OCI-LY3 (cell line): Measurements from ENCODE around the gene SPRY4.

ENCODE experiments used
- EZH2phosphoT487 ChIP-seq: fragments of 200-600 bp; shearing (Covaris generic); IDR thresholded peaks from 2 replicates; pipeline ENCODE4 v1.6.1; 2018; ENCODE audit warnings: antibody characterized with exemption, mixed run types, low read depth
- TF ChIP-seq, protein P1 (sequence below): fragments of 200-600, 300-600 bp; sonication (generic); IDR thresholded peaks from 2 replicates; pipeline ENCODE4 v1.5.1; 2014; ENCODE audit warnings: antibody characterized with exemption, low read length, low read depth

DNA sequence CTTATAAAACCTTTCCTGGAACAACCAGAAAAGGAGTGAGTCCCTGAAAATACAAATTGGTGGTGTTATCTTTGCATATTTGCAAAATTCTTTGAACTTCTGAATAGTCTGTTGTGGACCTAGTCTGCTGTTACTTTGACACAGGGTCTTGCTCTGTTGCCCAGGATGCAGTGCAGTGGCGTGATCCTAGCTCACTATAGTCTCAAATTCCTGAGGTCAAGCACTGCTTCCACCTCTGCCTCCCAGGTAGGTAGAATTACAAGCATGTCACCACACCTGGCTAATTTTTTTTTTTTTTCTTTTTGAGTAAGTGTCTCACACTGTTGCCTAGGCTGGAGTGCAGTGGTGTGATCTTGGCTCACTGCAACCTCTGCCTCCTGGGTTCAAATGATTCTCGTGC is 43.7 kb upstream of the SPRY4 start:
- TF ChIP-seq, protein P1, sequence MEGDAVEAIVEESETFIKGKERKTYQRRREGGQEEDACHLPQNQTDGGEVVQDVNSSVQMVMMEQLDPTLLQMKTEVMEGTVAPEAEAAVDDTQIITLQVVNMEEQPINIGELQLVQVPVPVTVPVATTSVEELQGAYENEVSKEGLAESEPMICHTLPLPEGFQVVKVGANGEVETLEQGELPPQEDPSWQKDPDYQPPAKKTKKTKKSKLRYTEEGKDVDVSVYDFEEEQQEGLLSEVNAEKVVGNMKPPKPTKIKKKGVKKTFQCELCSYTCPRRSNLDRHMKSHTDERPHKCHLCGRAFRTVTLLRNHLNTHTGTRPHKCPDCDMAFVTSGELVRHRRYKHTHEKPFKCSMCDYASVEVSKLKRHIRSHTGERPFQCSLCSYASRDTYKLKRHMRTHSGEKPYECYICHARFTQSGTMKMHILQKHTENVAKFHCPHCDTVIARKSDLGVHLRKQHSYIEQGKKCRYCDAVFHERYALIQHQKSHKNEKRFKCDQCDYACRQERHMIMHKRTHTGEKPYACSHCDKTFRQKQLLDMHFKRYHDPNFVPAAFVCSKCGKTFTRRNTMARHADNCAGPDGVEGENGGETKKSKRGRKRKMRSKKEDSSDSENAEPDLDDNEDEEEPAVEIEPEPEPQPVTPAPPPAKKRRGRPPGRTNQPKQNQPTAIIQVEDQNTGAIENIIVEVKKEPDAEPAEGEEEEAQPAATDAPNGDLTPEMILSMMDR = no peak
- no peak for TF ChIP-seq EZH2phosphoT487
